Naive thymus-derived CD4-positive, alpha-beta T cell (primary cell): Measurements from ENCODE around the gene ELAPOR1. TPM values are rescaled to one million over a fixed set of nuclear protein-coding genes. Genes with fewer than 3 reads are reported as not detected.

Experiments
- ATAC-seq: fragments of 150-1000 bp; cut with Tn5 transposase; 2 replicates; pipeline ENCODE4 v1.10.0; 2021; ENCODE audit warnings: mild to moderate bottlenecking, moderate library complexity
- CTCF ChIA-PET: fragments of 350-600 bp; sonication (Branson Sonifier 250); formaldehyde crosslinking; loops from one replicate; lab custom pipeline; 2021; ENCODE audit warnings: antibody characterized with exemption; lab: Charles Lee
- POLR2A ChIA-PET: fragments of 350-600 bp; sonication (Branson Sonifier 250); formaldehyde crosslinking; loops from one replicate; lab custom pipeline; 2021; ENCODE audit warnings: antibody characterized with exemption, inconsistent platforms; lab: Charles Lee
- DNase-seq, 9 donors: peaks; one replicate each; pipeline versions ENCODE4 v3.0.0 to v3.0.0-alpha.2; 2020 to 2022; ENCODE audit warnings: mixed read lengths in 1 of 9
- H3K27ac ChIP-seq: one replicate; pipeline ENCODE4 v1.7.0; 2013; ENCODE audit warnings: mild to moderate bottlenecking, low read depth, low read length, moderate library complexity
- H3K27me3 ChIP-seq, 2 donors: one replicate each; pipeline ENCODE4 v1.7.0; 2013; ENCODE audit warnings: low read length in 2 of 2, mild to moderate bottlenecking in 2 of 2, moderate library complexity in 2 of 2; ENCODE audit not compliant: control insufficient read depth in 2 of 2, insufficient read depth in 2 of 2
- H3K36me3 ChIP-seq, 3 experiments: 1 replicate in 2 of 3; 2 replicates in 1 of 3; pipeline ENCODE4 v1.7.0; 2013; ENCODE audit warnings: low read length in 3 of 3, mild to moderate bottlenecking in 3 of 3, moderate library complexity in 1 of 3; ENCODE audit not compliant: insufficient read depth in 3 of 3, control insufficient read depth in 2 of 3
- H3K4me1 ChIP-seq, 2 donors: one replicate each; pipeline ENCODE4 v1.7.0; 2013; ENCODE audit warnings: low read length in 2 of 2, mild to moderate bottlenecking in 2 of 2, moderate library complexity in 1 of 2; ENCODE audit not compliant: control insufficient read depth in 2 of 2, insufficient read depth in 2 of 2
- H3K4me3 ChIP-seq: 2 replicates; pipeline ENCODE4 v1.7.0; 2013; ENCODE audit warnings: mild to moderate bottlenecking, low read length
- H3K9me3 ChIP-seq, 3 experiments: 1 replicate in 2 of 3; 2 replicates in 1 of 3; pipeline ENCODE4 v1.7.0; 2013; ENCODE audit warnings: low read length in 3 of 3; ENCODE audit not compliant: control insufficient read depth in 2 of 3
- H3K27ac Mint-ChIP-seq, 9 donors: one replicate each; pipeline ENCODE4 v1.8.0; 2020 to 2022; ENCODE audit warnings: mixed read lengths in 9 of 9, mild to moderate bottlenecking in 8 of 9, moderate library complexity in 5 of 9, inconsistent platforms in 2 of 9
- H3K27me3 Mint-ChIP-seq, 5 donors: one replicate each; pipeline ENCODE4 v1.8.0; 2021 to 2022; ENCODE audit warnings: mixed read lengths in 5 of 5, mild to moderate bottlenecking in 1 of 5
- H3K36me3 Mint-ChIP-seq, 5 donors: one replicate each; pipeline ENCODE4 v1.8.0; 2020 to 2022; ENCODE audit warnings: mixed read lengths in 5 of 5, mild to moderate bottlenecking in 3 of 5, inconsistent platforms in 1 of 5
- H3K4me1 Mint-ChIP-seq, 7 donors: one replicate each; pipeline ENCODE4 v1.8.0; 2020 to 2022; ENCODE audit warnings: mixed read lengths in 7 of 7, mild to moderate bottlenecking in 3 of 7, inconsistent platforms in 1 of 7
- H3K4me3 Mint-ChIP-seq, 10 donors: one replicate each; pipeline ENCODE4 v1.8.0; 2020 to 2022; ENCODE audit warnings: mild to moderate bottlenecking in 10 of 10, mixed read lengths in 10 of 10, moderate library complexity in 6 of 10, inconsistent platforms in 2 of 10
- H3K9me3 Mint-ChIP-seq, 11 donors: one replicate each; pipeline ENCODE4 v1.8.0; 2020 to 2022; ENCODE audit warnings: mixed read lengths in 11 of 11, mild to moderate bottlenecking in 4 of 11, inconsistent platforms in 1 of 11, moderate library complexity in 1 of 11
- intact Hi-C, 2 donors: fragments of 100-400 bp; cut with micrococcal nuclease; formaldehyde crosslinking; loops; one replicate each; pipeline ENCODE4 v1.15.1; 2023
- polyA plus RNA-seq, 2 donors: library from polyadenylated mRNA; unstranded; fragments of 300-500 nt; fragmentation: Illumina TruSeq; gene quantifications; one replicate each; pipeline ENCODE4 v1.2.3, GENCODE V29; 2021
- total RNA-seq, 6 experiments: library from RNA in 5 of 6; stranded (reverse) in 5 of 6; gene quantifications; 1 replicate in 5 of 6; 2 replicates in 1 of 6; pipeline ENCODE4 v1.2.3 and lab custom pipeline; 2021 to 2026

ELAPOR1 gene
- total and polyA plus RNA-seq, 7 experiments from 2014 or later = 4.4 to 12.3 (median 7.1) TPM

DNA sequence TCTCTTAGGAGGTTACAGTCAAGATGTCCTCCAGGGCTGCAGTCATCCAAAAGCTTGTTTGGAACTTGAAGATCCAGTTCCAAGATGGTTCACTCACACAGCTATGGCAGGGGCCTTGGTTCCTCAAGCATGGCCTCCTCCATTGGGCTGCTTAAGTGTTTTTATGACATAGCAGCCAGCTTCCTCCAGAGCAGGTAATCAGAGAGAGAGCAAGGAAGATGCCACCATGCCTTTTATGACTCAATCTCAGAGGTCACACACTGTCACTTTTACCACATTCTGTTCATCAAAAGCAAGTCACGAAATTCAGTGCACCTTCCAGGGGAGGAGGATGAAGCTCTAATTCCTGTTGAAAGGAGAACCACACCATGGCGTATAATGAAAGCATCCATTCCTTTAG lies 17.1 kb downstream of the ELAPOR1 start:
- intact Hi-C loops = no loop called here
- H3K4me1 ChIP-seq = peaks cover 0 to 8% of the 10 kb centered on the region in 2 donors
- DNase-seq = no peak
- no peaks in the 10 kb centered on the region for H3K27me3 ChIP-seq
- H3K27me3 Mint-ChIP-seq = no peaks in the 10 kb centered on the region
- no peak overlapping the region for H3K4me3 ChIP-seq
- H3K36me3 ChIP-seq = no peaks in the 10 kb centered on the region
- H3K9me3 ChIP-seq = no peaks in the 10 kb centered on the region
- H3K4me3 Mint-ChIP-seq = no peak overlapping the region
- peaks cover 4 to 16% (median 15%) of the 10 kb centered on the region in 7 donors for H3K4me1 Mint-ChIP-seq
- no peak overlapping the region for H3K27ac Mint-ChIP-seq
- H3K9me3 Mint-ChIP-seq = no peaks in the 10 kb centered on the region
- POLR2A ChIA-PET = interaction anchor here (0.5 kb wide), 1 partner anchor 73 kb away, joined by 3 read pairs; no protein-coding TSS in a partner anchor
- CTCF ChIA-PET = no interaction called here
- no peak for ATAC-seq
- peaks cover under 1 to 5% (median 1%) of the 10 kb centered on the region in 5 donors for H3K36me3 Mint-ChIP-seq
- no peak overlapping the region for H3K27ac ChIP-seq

DNA sequence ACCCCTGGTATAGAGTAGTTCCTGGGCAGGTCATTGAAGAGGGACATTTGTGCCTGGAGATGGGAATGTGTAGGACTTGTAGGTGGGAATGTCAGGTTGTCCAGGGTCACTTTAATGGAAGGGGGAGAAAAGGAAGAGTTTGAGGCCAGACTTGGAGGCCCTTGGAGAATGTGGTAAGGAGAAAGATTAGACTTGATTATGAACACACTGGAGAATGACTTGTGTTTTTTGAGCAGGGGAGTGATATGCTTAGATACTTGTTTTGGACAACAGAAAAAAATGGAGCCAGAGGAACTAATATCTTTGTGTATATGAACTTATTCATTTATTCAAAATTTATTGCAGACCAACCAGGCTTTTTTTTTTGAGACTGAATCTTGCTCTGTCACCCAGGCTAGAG lies 17.9 kb downstream of the ELAPOR1 start:
- no peak overlapping the region for H3K4me3 ChIP-seq
- peak overlapping the region in 1 of 9 donors; percentile 71 for H3K27ac Mint-ChIP-seq
- H3K27me3 ChIP-seq = no peaks in the 10 kb centered on the region
- POLR2A ChIA-PET = no interaction called here
- ATAC-seq = no peak
- no peaks in the 10 kb centered on the region for H3K9me3 Mint-ChIP-seq
- H3K9me3 ChIP-seq = no peaks in the 10 kb centered on the region
- no peak overlapping the region for H3K27ac ChIP-seq
- peaks cover 0 to 2% (median 0%) of the 10 kb centered on the region in 5 donors for H3K36me3 Mint-ChIP-seq
- CTCF ChIA-PET = no interaction called here
- DNase-seq = no peak
- no peaks in the 10 kb centered on the region for H3K36me3 ChIP-seq
- H3K27me3 Mint-ChIP-seq = no peaks in the 10 kb centered on the region
- H3K4me1 ChIP-seq = peaks cover 0 to 8% of the 10 kb centered on the region in 2 donors
- no peak overlapping the region for H3K4me3 Mint-ChIP-seq
- intact Hi-C loops = no loop called here
- H3K4me1 Mint-ChIP-seq = peaks cover 4 to 16% (median 15%) of the 10 kb centered on the region in 7 donors

DNA sequence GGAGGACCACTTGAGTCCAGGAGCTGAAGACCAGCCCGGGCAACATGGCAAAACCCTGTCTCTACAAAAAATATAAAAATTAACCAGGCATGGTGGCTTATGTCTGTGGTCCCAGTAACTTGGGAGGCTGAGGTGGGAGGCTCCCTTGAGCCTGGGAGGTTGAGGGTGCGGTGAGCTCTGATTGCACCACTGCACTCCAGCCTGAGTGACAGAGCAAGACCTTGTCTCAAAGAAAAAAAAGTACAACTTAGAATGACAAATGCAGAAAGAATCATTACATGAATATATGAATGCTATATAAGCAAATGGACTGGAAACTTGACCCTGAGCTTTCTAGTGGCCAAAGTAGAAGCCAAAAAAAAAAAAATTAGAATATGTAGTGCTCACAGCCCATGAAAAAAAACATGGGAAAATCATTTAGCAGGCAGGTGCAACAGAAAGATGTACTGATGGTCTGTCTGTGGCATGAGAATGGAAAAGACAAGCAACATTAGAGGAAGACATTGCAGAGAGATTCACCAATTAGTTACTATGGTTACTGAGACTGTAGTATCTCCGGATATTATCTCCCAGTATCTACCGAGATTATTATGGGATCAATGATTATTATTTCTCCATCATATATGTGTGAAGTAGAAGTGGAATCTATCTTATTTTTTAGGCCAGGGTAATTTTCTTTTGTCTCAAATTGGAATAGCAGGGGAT lies 19.2 kb downstream of the ELAPOR1 start:
- DNase-seq = no peak
- Histone ChIP-seq H3K36me3 (no peaks in the 10 kb centered on the region), H3K4me1 (peaks cover 0 to 8% of the 10 kb centered on the region in 2 donors), H3K27me3 (no peaks in the 10 kb centered on the region), H3K27ac (no peak overlapping the region), H3K9me3 (no peaks in the 10 kb centered on the region), H3K4me3 (no peak overlapping the region)
- intact Hi-C loops = no loop called here
- peaks cover 0 to 2% (median 0%) of the 10 kb centered on the region in 5 donors for H3K36me3 Mint-ChIP-seq
- ChIA-PET POLR2A (no interaction called here), CTCF (no interaction called here)
- no peaks in the 10 kb centered on the region for H3K9me3 Mint-ChIP-seq
- H3K4me1 Mint-ChIP-seq = peaks cover 4 to 16% (median 15%) of the 10 kb centered on the region in 7 donors
- no peak overlapping the region for H3K4me3 Mint-ChIP-seq
- H3K27me3 Mint-ChIP-seq = no peaks in the 10 kb centered on the region
- no peak for ATAC-seq
- H3K27ac Mint-ChIP-seq = peak overlapping the region in 2 of 9 donors; percentile 15 to 21

DNA sequence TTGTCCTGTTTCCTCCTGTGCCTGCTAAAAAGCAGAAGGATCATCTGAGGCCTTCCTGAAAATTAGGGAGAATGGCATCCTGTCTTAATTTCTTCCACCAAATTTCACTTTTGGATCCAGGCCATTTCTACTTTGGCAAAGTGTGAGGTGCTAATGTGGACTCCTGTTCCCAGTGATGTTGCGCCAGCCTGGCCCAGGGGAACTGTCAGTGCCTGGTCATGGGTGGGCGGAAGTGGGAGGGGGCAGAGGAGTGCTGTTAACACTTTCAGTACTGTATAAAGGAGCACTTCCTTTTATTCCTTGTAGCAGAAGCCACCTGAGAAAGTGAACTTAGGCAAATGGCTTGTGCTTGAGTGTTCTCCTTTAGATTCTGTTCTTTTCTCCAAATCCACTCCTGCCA lies 19.9 kb downstream of the ELAPOR1 start:
- Histone ChIP-seq H3K9me3 (no peaks in the 10 kb centered on the region), H3K27me3 (no peaks in the 10 kb centered on the region), H3K4me1 (peaks cover 0 to 8% of the 10 kb centered on the region in 2 donors), H3K27ac (no peak overlapping the region), H3K36me3 (no peaks in the 10 kb centered on the region), H3K4me3 (no peak overlapping the region)
- H3K27me3 Mint-ChIP-seq = no peaks in the 10 kb centered on the region
- no peaks in the 10 kb centered on the region for H3K9me3 Mint-ChIP-seq
- CTCF ChIA-PET = no interaction called here
- intact Hi-C loops = no loop called here
- POLR2A ChIA-PET = no interaction called here
- H3K4me3 Mint-ChIP-seq = peak overlapping the region in 1 of 10 donors; percentile 29
- DNase-seq (no peak), ATAC-seq (peak; percentile 69)
- peak overlapping the region in 2 of 9 donors; percentile 17 to 21 for H3K27ac Mint-ChIP-seq
- peaks cover 0 to 2% (median 0%) of the 10 kb centered on the region in 5 donors for H3K36me3 Mint-ChIP-seq
- H3K4me1 Mint-ChIP-seq = peaks cover 4 to 16% (median 15%) of the 10 kb centered on the region in 7 donors

DNA sequence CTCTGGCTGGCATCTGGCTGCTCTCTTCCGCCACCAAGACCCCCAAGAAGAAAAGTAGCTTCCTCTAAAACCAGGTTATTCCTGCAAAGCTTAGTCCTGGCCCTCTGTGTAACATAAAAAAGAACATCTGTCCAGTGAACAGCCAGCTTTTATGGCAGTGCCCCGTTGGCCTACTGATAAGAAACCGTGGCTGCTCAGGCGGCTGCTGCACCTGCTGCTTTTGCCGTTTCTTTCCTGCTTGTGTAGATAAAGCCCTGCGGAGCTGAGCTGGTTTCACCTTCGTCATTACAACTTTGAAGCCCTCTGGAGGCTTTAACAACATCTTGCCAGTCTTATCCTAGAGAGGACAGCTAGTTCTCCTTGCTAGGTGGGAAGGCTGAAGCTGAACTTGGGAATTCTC lies 20.5 kb downstream of the ELAPOR1 start:
- Mint-ChIP-seq H3K27ac (peak overlapping the region in 5 of 9 donors; percentile 17 to 42 (median 25)), H3K9me3 (no peaks in the 10 kb centered on the region), H3K27me3 (no peaks in the 10 kb centered on the region), H3K4me1 (peaks cover 4 to 16% (median 15%) of the 10 kb centered on the region in 7 donors), H3K36me3 (peaks cover 0 to 2% (median 0%) of the 10 kb centered on the region in 5 donors), H3K4me3 (peak overlapping the region in 7 of 10 donors; percentile 15 to 52 (median 37))
- ATAC-seq = no peak
- ChIA-PET POLR2A (no interaction called here), CTCF (no interaction called here)
- no peaks in the 10 kb centered on the region for H3K9me3 ChIP-seq
- intact Hi-C loops = no loop called here
- H3K4me3 ChIP-seq = no peak overlapping the region
- no peaks in the 10 kb centered on the region for H3K27me3 ChIP-seq
- DNase-seq = peak in 3 of 9 donors; percentile 5 to 8 (median 6)
- no peak overlapping the region for H3K27ac ChIP-seq
- peaks cover 0 to 8% of the 10 kb centered on the region in 2 donors for H3K4me1 ChIP-seq
- H3K36me3 ChIP-seq = no peaks in the 10 kb centered on the region

DNA sequence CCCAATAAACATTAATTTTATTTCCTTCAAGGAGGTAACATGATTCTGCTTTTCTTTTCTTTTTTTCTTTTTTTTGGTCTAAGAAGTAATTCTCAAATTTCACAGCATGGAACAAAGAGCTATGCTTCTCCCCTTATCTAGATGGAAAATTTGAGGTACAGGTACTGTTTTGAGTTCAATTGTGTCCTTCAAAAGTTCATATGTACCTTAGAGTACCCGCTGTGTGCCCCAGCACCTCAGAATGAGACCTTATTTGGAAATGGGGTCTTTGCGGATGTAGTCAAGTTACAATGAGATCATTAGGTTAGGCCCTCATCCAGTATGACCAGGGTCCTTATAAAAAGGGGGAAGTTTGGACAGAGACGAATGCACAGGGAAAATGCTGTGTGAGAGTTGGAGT lies 22.0 kb downstream of the ELAPOR1 start:
- Mint-ChIP-seq H3K4me1 (peaks cover 4 to 16% (median 15%) of the 10 kb centered on the region in 7 donors), H3K4me3 (no peak overlapping the region), H3K36me3 (peaks cover 0 to 2% (median 0%) of the 10 kb centered on the region in 5 donors), H3K27me3 (no peaks in the 10 kb centered on the region), H3K27ac (no peak overlapping the region), H3K9me3 (no peaks in the 10 kb centered on the region)
- Histone ChIP-seq H3K27ac (no peak overlapping the region), H3K4me3 (no peak overlapping the region), H3K27me3 (no peaks in the 10 kb centered on the region), H3K36me3 (no peaks in the 10 kb centered on the region), H3K9me3 (no peaks in the 10 kb centered on the region), H3K4me1 (peaks cover 0 to 8% of the 10 kb centered on the region in 2 donors)
- intact Hi-C loops = no loop called here
- CTCF ChIA-PET = no interaction called here
- DNase-seq (no peak), ATAC-seq (no peak)
- POLR2A ChIA-PET = interaction anchor here (1.1 kb wide), 1 partner anchor 10 kb away, joined by 3 read pairs; no protein-coding TSS in a partner anchor
